HCT116 (cell line): ENCODE results near the gene CSF1R. TPM values are rescaled to one million over a fixed set of nuclear protein-coding genes. Genes with fewer than 3 reads are reported as not detected.

Source experiments
- ATAC-seq: fragments of 200-7000 bp; cut with Tn5 transposase; 2 replicates; pipeline ENCODE4 v1.9.1; 2020; ENCODE audit warnings: mild to moderate bottlenecking, moderate library complexity
- BruUV-seq: library from RNA; stranded (reverse); fragments of 400-500 nt; replicated peaks from 2 replicates; lab custom pipeline; 2021; lab: Mats Ljungman, UMichigan
- CTCF ChIA-PET: fragments of 300-600 bp; sonication (Branson Sonifier 250); formaldehyde crosslinking; loops from one replicate; lab custom pipeline; 2021; ENCODE audit warnings: antibody characterized with exemption; lab: Charles Lee
- POLR2A ChIA-PET: fragments of 300-600, 350-600 bp; sonication (Branson Sonifier 250); formaldehyde crosslinking; loops from one replicate; lab custom pipeline; 2021; ENCODE audit warnings: antibody characterized with exemption; lab: Charles Lee
- RAD21 ChIA-PET, 2 experiments: fragments of 300-600 bp; sonication (Branson Sonifier 250); formaldehyde crosslinking; loops; one replicate each; lab custom pipeline; 2023; ENCODE audit warnings: low total read pairs in 2 of 2; ENCODE audit not compliant: uncharacterized antibody in 2 of 2, unreplicated experiment in 2 of 2, low non-redundant PET in 1 of 2; lab: Charles Lee
- DNase-seq: peaks from one replicate; pipeline ENCODE4 v3.0.0-alpha.2; 2010; ENCODE audit warnings: low read depth, low spot score
- H2AFZ ChIP-seq: fragments of 200-600 bp; shearing (Covaris generic), sonication (generic); 2 replicates; pipeline ENCODE4 v1.6.1; 2017; ENCODE audit warnings: low read depth, mixed run types, mixed read lengths, antibody characterized with exemption, low read length; ENCODE audit not compliant: poor library complexity, severe bottlenecking
- H3K27ac ChIP-seq: 2 replicates; pipeline ENCODE4 v1.5.1; 2012; ENCODE audit warnings: low read depth, low read length
- H3K27me3 ChIP-seq: fragments of 200-600 bp; sonication (generic); 2 replicates; pipeline ENCODE4 v1.6.1; 2016; ENCODE audit warnings: mixed run types, low read length, mixed read lengths; ENCODE audit not compliant: insufficient read depth
- H3K36me3 ChIP-seq, 2 experiments: fragments of 200-500 bp in 1 of 2; fragments of 200-600 bp in 1 of 2; sonication (Bioruptor generic) in 1 of 2; sonication (generic) in 1 of 2; 2 replicates each; pipeline versions ENCODE4 v1.5.1 to v1.6.1; 2014 to 2016; ENCODE audit warnings: low read length in 2 of 2, inconsistent platforms in 1 of 2, mixed read lengths in 1 of 2, mixed run types in 1 of 2; ENCODE audit not compliant: insufficient read depth in 2 of 2, control insufficient read depth in 1 of 2
- H3K4me1 ChIP-seq, 2 experiments: fragments of 200-600 bp in 1 of 2; sonication (generic) in 1 of 2; 2 replicates each; pipeline versions ENCODE4 v1.5.1 to v1.6.1; 2012 to 2017; ENCODE audit warnings: low read length in 2 of 2, inconsistent platforms in 1 of 2, mild to moderate bottlenecking in 1 of 2, mixed read lengths in 1 of 2, mixed run types in 1 of 2, moderate library complexity in 1 of 2; ENCODE audit not compliant: insufficient read depth in 2 of 2, control insufficient read depth in 1 of 2
- H3K4me2 ChIP-seq: fragments of 200-600 bp; sonication (generic); 2 replicates; pipeline ENCODE4 v1.6.1; 2017; ENCODE audit warnings: mixed run types, low read length, mixed read lengths
- H3K4me3 ChIP-seq, 2 experiments: fragments of 200-600 bp in 1 of 2; sonication (generic) in 1 of 2; replicated peaks in 1 of 2; 2 replicates each; pipeline ENCODE4 v1.5.1; 2011 to 2016; ENCODE audit warnings: low read length in 2 of 2, control low read depth in 1 of 2, low read depth in 1 of 2, mild to moderate bottlenecking in 1 of 2, mixed read lengths in 1 of 2, mixed run types in 1 of 2
- H3K79me2 ChIP-seq: fragments of 200-600 bp; sonication (generic); 2 replicates; pipeline ENCODE4 v1.6.1; 2017; ENCODE audit warnings: mild to moderate bottlenecking, mixed run types, low read length, moderate library complexity, mixed read lengths; ENCODE audit not compliant: insufficient read depth
- H3K9ac ChIP-seq: fragments of 200-600 bp; sonication (generic); 2 replicates; pipeline ENCODE4 v1.6.1; 2016; ENCODE audit warnings: low read length, mixed read lengths
- H3K9me2 ChIP-seq: fragments of 200-600 bp; sonication (generic), shearing (Covaris generic); 2 replicates; pipeline ENCODE4 v1.6.1; 2017; ENCODE audit warnings: mixed run types, mild to moderate bottlenecking, moderate library complexity; ENCODE audit not compliant: insufficient read depth
- H3K9me3 ChIP-seq, 2 experiments: fragments of 200-500 bp in 1 of 2; fragments of 200-600 bp in 1 of 2; sonication (Bioruptor generic) in 1 of 2; sonication (generic) in 1 of 2; 2 replicates each; pipeline ENCODE4 v1.6.1; 2014 to 2017; ENCODE audit warnings: low read length in 2 of 2, mixed read lengths in 2 of 2, inconsistent platforms in 1 of 2, low read depth in 1 of 2, mild to moderate bottlenecking in 1 of 2, mixed run types in 1 of 2, moderate library complexity in 1 of 2; ENCODE audit not compliant: control insufficient read depth in 1 of 2, insufficient read depth in 1 of 2
- H4K20me1 ChIP-seq: fragments of 200-600 bp; sonication (generic), shearing (Covaris generic); 2 replicates; pipeline ENCODE4 v1.6.1; 2017; ENCODE audit warnings: mixed run types, mild to moderate bottlenecking, moderate library complexity; ENCODE audit not compliant: insufficient read depth
- CEBPB ChIP-seq: IDR thresholded peaks from 2 replicates; pipeline ENCODE4 v1.6.1; 2012; ENCODE audit warnings: low read depth
- EGR1 ChIP-seq: IDR thresholded peaks from 2 replicates; pipeline ENCODE4 v1.6.1; 2012; ENCODE audit warnings: low read depth
- ELF1 ChIP-seq: IDR thresholded peaks from 2 replicates; pipeline ENCODE4 v1.6.1; 2012; ENCODE audit warnings: low read depth, borderline replicate concordance
- EZH2 ChIP-seq: fragments of 200-600 bp; sonication (generic); IDR thresholded peaks from 2 replicates; pipeline ENCODE4 v1.6.1; 2017; ENCODE audit warnings: antibody characterized with exemption, mixed run types
- EZH2phosphoT487 ChIP-seq: fragments of 200-600 bp; IDR thresholded peaks from 2 replicates; pipeline ENCODE4 v1.6.1; 2018; ENCODE audit warnings: antibody characterized with exemption, borderline replicate concordance
- FOSL1 ChIP-seq: IDR thresholded peaks from 2 replicates; pipeline ENCODE4 v1.6.1; 2012; ENCODE audit warnings: low read depth
- JUND ChIP-seq: IDR thresholded peaks from 2 replicates; pipeline ENCODE4 v1.6.1; 2012
- POLR2AphosphoS5 ChIP-seq: IDR thresholded peaks from 2 replicates; pipeline ENCODE4 v1.6.1; 2011; ENCODE audit warnings: mild to moderate bottlenecking, low read depth, low read length, moderate library complexity
- RAD21 ChIP-seq: IDR thresholded peaks from 2 replicates; pipeline ENCODE4 v1.6.1; 2012; ENCODE audit warnings: low read depth, mild to moderate bottlenecking
- REST ChIP-seq: IDR thresholded peaks from 2 replicates; pipeline ENCODE4 v1.6.1; 2012; ENCODE audit warnings: low read depth
- SIN3A ChIP-seq: IDR thresholded peaks from 2 replicates; pipeline ENCODE4 v1.6.1; 2012; ENCODE audit warnings: low read depth
- SP1 ChIP-seq: IDR thresholded peaks from 2 replicates; pipeline ENCODE4 v1.6.1; 2012; ENCODE audit warnings: low read depth
- SRF ChIP-seq: IDR thresholded peaks from 2 replicates; pipeline ENCODE4 v1.6.1; 2012; ENCODE audit warnings: low read depth
- YY1 ChIP-seq: IDR thresholded peaks from 2 replicates; pipeline ENCODE4 v1.6.1; 2011; ENCODE audit warnings: low read length, low read depth, moderate library complexity, mild to moderate bottlenecking; ENCODE audit not compliant: insufficient replicate concordance; ENCODE audit errors: extremely low read depth
- ZBTB33 ChIP-seq: IDR thresholded peaks from 2 replicates; pipeline ENCODE4 v1.6.1; 2011; ENCODE audit warnings: mild to moderate bottlenecking, low read length, moderate library complexity; ENCODE audit not compliant: insufficient replicate concordance; ENCODE audit errors: extremely low read depth
- ZFX ChIP-seq: fragments of 450-650 bp; IDR thresholded peaks from 2 replicates; pipeline ENCODE4 v1.6.1; 2017
- ZNF274 ChIP-seq: fragments of 200-500 bp; sonication (Bioruptor generic); IDR thresholded peaks from 2 replicates; pipeline ENCODE4 v1.6.1; 2014; ENCODE audit warnings: mild to moderate bottlenecking, low read depth, low read length, inconsistent platforms
- intact Hi-C: fragments of 100-400 bp; cut with micrococcal nuclease; formaldehyde crosslinking; loops from 2 replicates; pipeline ENCODE4 v1.10.0; 2022
- total RNA-seq: library from RNA; stranded (reverse); gene quantifications from one replicate; pipeline ENCODE4 v1.2.1, GENCODE V29; 2021; ENCODE audit not compliant: unreplicated experiment
- TF ChIP-seq, protein P1 (sequence below): IDR thresholded peaks from 2 replicates; pipeline ENCODE4 v1.6.1; 2012
- TF ChIP-seq, protein P2 (sequence below): IDR thresholded peaks from 2 replicates; pipeline ENCODE4 v1.6.1; 2012

The CSF1R gene
- total RNA-seq, 1 experiment from 2014 or later = 0.17 TPM

- ChIA-PET RAD21 (no interaction called here), POLR2A (no interaction called here)
- H3K4me1 ChIP-seq = peaks cover 4 to 9% of the 10 kb centered on the region in 2 experiments; a peak in 3 of 4 replicates
- peak; percentile 12; the same call in 1 of the 2 replicates for ATAC-seq
- H3K4me3 ChIP-seq = no peak overlapping the region
- no peaks in the 10 kb centered on the region for H4K20me1 ChIP-seq
- 0 out of 2 replicates have a peak overlapping the region, but pooled peaks have one; percentile 26 for H3K4me2 ChIP-seq
- DNase-seq = no peak
- no peaks in the 10 kb centered on the region for H3K9me3 ChIP-seq
- peak overlapping the region; percentile 71 for H2AFZ ChIP-seq
- no peaks in the 10 kb centered on the region for H3K79me2 ChIP-seq
- intact Hi-C loops = loop anchor here (2.0 kb wide), 2 partner anchors 122 to 288 kb away; partner anchors contain the start of genes HMGXB3 and TIGD6
- H3K9ac ChIP-seq = no peak overlapping the region
- H3K27ac ChIP-seq = no peak overlapping the region
- no peaks in the 10 kb centered on the region for H3K9me2 ChIP-seq
- no peaks in the 10 kb centered on the region for H3K36me3 ChIP-seq
- TF ChIP-seq REST = no peak
- TF ChIP-seq SIN3A = no peak
- TF ChIP-seq SRF = no peak
- TF ChIP-seq, protein P1, sequence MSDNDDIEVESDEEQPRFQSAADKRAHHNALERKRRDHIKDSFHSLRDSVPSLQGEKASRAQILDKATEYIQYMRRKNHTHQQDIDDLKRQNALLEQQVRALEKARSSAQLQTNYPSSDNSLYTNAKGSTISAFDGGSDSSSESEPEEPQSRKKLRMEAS = no peak
- TF ChIP-seq CEBPB = no peak
- TF ChIP-seq POLR2AphosphoS5 = no peak
- no peak for TF ChIP-seq ELF1
- TF ChIP-seq JUND = no peak
- no peak for TF ChIP-seq RAD21
- TF ChIP-seq EZH2 = no peak
- TF ChIP-seq ZNF274 = no peak
- TF ChIP-seq, protein P2, sequence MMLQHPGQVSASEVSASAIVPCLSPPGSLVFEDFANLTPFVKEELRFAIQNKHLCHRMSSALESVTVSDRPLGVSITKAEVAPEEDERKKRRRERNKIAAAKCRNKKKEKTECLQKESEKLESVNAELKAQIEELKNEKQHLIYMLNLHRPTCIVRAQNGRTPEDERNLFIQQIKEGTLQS = no peak
- TF ChIP-seq ZFX = no peak
- TF ChIP-seq YY1 = no peak
- TF ChIP-seq SP1 = no peak
- TF ChIP-seq EGR1 = no peak
- TF ChIP-seq ZBTB33 = no peak
- no peak for TF ChIP-seq EZH2phosphoT487
- TF ChIP-seq FOSL1 = no peak
- TF ChIP-seq, all 23 proteins: peak for 0
- CTCF ChIA-PET = interaction anchor here (0.6 to 1.7 kb wide), 4 partner anchors 10 to 289 kb away, joined by 3 to 4 read pairs (median 4); no protein-coding TSS in a partner anchor
- H3K27me3 ChIP-seq = no peaks in the 10 kb centered on the region
- no TSS peak for BruUV-seq
Observed at GRCh38 chr5:150122536-150123481, 36.5 kb upstream of the CSF1R start.
